ENCODE measurements around the gene KRT36.

KRT36 gene

DNA sequence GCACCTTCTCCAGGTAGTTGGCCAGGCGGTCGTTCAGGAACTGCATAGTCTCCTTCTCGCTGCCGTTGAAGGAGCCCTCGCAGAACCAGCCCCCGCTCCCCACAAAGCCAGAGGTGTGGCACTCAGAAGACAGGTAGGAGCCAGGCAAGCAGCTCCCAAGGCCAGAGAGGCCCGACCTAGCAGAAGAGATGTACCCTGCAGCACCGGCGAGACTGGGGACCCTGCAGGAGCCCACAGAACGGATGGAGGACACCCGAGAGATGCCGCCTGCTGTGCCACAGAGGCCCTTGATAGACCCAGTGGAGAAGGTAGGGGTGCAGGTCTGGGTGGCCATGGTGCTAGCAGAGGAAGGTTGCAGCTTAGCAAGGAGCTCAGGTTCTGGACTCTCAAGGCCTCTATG is at the start of gene KRT36:
Gene KRT36 (minus strand): TSS at position 380 of the 400 bp plus-strand sequence. CDS start 46 bp downstream, at position 334.
- no peak for DNase-seq

- DNase-seq = no peak
Measured at GRCh38 chr17:41539071-41539492, 49.4 kb upstream of the KRT36 start.

DNA sequence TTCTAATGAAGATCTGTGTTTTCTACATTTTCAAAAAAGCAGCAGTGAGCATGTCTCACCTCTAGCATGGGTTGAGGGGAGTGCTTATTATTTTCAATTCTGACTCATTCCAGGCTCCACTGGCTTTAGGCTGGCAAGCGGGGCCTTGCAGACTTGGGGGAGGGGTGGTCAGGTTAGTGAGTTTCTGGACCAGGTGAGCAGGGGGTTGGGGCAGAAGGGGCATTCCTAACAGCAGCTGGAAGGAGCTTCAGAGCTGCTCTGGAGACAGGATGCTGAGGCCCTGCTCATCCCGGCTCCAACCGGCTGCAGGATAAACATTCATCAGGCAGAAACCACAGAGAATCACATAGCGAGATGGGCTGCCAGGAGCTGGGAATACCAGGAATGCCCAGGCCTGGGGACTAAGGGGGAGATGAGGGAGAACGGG is 48.9 kb upstream of the KRT36 start:
- no peak for DNase-seq

GRCh38 chr17:41537990-41538389 is 48.3 kb upstream of the KRT36 start:
- no peak for DNase-seq

GRCh38 chr17:41537614-41537954 is 47.9 kb upstream of the KRT36 start:
- DNase-seq = no peak

DNA sequence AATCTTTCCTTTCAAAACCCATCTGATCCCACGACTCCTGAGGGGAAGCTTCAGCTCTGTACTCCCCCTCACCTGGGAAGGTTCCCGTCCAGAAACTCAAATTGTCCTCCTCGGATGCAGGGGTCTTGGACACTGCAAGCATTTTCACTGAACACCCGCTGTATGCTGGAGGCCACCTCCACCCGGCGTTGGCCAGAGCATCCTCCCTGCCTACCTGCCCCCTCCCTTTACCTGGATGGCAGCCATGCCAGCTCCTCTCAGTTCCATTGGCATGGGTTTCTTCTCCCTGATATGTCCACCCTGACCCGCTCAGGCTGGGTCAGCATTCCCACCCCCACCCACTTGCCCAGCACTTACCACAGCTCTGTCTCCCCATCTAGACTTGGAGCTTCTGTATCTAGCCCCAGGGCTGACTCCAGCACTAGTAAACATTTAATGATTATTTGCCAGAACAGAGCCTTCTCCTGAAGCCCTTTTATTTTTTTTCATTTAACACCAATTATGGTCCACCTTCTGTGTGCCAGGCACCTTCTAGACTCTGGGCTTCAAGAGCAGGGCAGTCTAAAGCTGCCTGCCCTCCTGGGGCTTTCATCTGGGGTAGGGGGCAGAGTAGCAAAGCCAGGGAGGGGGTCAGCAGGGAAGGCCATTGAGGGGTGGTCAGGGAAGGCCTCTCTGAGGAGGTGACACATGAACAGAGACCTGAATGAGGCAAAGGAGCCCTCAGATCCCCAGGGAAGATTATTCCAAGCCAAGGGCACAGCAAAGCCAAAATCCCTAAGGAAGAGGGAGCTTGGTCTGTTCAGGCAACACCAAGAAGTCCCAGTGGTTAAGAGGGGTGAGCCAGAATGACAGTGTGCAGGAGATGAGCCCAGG is 47.3 kb upstream of the KRT36 start:
- no peak for DNase-seq

DNA sequence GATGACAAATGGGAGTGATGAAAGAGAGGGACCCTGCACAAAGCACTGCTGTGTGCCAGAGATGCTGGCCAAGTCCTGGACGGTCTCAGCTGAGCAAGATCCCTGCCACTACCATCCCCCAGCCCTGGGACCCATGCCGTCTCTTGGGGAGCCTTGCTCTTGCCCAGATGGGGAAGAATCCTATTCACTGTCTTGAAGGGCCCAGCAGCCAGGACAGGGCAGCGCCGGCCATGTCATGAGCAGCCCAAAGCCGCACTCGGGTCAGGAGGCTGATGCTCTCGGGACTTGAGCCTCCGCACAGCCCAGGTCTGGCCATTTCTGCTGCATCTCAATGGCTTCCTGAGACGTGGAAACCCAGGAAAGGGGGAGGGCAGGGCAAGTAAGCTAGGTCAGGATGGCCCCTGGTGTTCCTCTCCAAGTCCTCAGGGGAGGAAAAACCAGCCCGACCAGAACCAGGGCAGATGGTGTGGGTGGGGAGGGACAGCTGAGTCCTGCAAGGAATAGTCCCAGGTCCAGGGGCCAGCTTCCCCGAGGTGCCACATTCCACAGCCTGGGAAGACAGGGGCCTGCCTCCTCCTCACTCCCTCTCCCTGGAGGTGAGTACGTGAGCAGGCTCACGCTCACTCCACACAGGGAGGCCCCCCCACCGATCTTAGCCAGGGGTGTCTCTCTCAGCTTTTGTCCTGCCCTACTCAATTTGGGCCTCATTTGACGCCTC is 46.2 kb upstream of the KRT36 start:
- DNase-seq = no peak

DNA sequence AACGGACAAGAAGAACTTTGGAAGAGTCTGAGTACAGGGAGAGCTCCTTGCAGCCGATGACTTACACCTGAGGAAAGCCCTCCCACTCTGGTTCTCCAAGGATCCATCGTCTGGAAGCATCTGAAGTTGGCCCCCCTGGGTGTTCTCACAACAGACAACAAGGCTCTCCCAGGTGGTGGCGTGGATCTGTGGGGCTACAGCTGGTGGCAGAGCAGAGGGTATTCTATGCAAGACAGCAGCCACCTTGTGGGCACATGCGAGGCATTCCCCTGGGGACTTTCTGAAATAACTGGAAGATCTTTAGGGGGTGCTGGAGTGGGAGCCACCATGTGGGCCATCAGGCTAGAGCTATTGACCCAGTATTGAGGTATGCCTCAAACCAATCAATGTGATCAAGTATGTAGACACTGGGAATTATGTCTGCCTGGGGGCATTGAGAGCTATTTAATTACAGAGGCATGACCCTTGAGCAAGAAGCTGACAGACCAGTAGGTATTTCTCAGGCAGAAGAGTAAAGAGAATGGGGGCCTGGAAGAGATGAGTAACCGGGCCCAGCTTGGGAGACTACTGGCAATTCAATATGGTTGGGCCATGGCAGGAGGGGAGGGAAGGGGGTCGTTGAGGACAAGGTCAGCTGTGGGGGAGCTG is 45.3 kb upstream of the KRT36 start:
- no peak for DNase-seq

GRCh38 chr17:41533613-41534012 is 43.9 kb upstream of the KRT36 start:
- no peak for DNase-seq

- no peak for DNase-seq
Measured at GRCh38 chr17:41532947-41533570, 43.3 kb upstream of the KRT36 start.

- DNase-seq = no peak
Measured at GRCh38 chr17:41531993-41532392, 42.3 kb upstream of the KRT36 start.

- no peak for DNase-seq
Measured at GRCh38 chr17:41530062-41531048, 40.6 kb upstream of the KRT36 start.

DNA sequence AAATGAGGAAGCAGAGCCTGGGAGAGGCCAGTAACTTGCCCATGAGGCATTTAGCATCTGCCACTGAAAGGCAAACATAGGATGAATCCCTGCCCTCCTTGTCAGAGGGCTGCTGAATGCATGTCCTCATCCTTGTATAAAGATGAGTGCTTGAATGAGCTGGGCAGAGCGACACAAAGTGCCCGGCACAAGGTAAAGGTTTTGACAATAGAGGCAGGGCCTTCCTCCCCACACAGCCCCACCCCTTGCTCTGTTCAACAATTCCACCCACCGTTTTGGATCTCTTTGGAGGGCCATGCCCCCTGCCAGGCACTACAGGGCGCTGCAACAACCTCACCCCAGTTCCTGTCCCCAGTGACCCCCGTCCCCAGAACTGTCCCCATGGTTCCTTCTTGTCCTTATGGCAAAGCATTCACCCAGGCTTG is 39.8 kb upstream of the KRT36 start:
- DNase-seq = no peak

GRCh38 chr17:41528959-41529353 is 39.2 kb upstream of the KRT36 start:
- DNase-seq = no peak

GRCh38 chr17:41527063-41528023 is 37.6 kb upstream of the KRT36 start:
- DNase-seq = no peak

- no peak for DNase-seq
Measured at GRCh38 chr17:41524261-41524660, 34.6 kb upstream of the KRT36 start.

GRCh38 chr17:41523787-41524186 is 34.1 kb upstream of the KRT36 start:
- DNase-seq = no peak

GRCh38 chr17:41523225-41523593 is 33.5 kb upstream of the KRT36 start:
- no peak for DNase-seq

DNA sequence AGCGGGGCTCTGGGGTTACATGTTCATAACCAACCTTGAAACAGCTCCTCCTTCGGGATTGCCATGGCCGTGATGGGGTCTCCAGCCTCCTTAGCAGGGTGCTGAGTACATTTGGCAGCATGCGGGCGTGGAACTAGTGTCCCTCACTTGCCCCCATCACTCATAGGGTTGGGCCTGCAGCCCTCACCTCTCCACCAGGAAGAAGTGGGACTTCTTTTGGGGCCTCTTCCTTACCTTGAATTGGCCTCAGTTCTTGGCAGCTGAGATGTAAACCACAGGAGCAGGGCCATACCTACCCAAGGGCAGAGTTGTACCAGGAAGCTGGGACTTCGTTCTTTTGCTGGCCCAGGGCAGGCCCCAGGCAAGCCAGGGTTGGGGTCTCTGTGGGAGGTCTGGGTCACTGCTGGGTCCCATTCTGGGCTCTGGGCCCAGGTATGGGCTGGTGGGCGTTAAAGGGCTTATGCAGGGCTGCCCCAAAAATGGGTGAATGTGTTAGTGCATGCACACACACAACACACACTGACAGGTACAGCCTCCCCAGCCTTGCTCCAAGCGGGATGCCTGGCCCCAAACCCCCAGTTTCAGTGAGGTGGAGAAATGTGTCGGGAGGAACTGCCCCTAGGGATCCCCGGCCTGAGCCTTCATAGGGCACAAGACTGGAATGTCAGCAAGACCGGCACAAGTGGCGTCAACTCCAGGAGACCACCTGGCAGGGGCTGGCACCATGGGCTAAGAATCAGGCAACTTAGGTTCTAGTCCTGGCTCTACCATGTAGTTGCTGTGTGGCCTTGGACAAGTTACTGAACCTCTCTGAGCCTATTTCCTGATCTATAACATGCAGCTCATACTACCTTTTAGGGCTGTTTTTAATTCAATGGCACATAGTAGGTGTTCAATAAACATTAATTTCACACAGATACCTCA is 32.9 kb upstream of the KRT36 start:
- DNase-seq = no peak

Measured in stimulated activated CD4-positive, alpha-beta T cell treated with anti-CD3 and anti-CD28 coated beads, Interleukin-4, amount 100 ng/mL, for 1 hour (primary cell).